Hematopoietic multipotent progenitor cell (in vitro differentiated cells): ENCODE data around the gene KIF22. TPM values are rescaled to one million over a fixed set of nuclear protein-coding genes. Genes with fewer than 3 reads are reported as not detected.

Experiments
- DNase-seq, 3 donors: peaks; one replicate each; pipeline ENCODE4 v3.0.0-alpha.2; 2011 to 2015; ENCODE audit warnings: low read depth in 2 of 3, low spot score in 2 of 3
- total RNA-seq: library from RNA; depleted of rRNA; stranded (reverse); fragments of >200 nt; gene quantifications from one replicate; pipeline ENCODE4 v1.2.3, GENCODE V29; 2012

Gene KIF22
- total RNA-seq, 1 donor, result 73.8 TPM

DNA sequence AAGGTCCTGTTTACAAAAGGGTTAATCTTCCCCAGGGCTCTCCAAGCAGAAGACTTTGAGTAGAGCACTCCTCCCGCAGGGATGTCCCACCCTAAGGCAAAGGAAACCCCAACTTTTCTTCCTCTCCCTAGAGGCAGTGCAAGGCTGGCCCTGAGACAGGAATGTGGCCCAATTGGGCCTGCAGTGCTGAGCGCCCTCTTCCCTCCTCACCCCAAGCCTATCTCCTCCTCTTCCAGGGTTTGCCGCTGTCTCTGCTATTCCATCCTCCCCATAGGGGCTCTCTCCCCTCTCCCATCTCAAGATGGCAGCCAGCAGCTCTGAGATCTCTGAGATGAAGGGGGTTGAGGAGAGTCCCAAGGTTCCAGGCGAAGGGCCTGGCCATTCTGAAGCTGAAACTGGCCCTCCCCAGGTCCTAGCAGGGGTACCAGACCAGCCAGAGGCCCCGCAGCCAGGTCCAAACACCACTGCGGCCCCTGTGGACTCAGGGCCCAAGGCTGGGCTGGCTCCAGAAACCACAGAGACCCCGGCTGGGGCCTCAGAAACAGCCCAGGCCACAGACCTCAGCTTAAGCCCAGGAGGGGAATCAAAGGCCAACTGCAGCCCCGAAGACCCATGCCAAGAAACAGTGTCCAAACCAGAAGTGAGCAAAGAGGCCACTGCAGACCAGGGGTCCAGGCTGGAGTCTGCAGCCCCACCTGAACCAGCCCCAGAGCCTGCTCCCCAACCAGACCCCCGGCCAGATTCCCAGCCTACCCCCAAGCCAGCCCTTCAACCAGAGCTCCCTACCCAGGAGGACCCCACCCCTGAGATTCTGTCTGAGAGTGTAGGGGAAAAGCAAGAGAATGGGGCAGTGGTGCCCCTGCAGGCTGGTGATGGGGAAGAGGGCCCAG is 22.4 kb downstream of the KIF22 start:
- no peak for DNase-seq

DNA sequence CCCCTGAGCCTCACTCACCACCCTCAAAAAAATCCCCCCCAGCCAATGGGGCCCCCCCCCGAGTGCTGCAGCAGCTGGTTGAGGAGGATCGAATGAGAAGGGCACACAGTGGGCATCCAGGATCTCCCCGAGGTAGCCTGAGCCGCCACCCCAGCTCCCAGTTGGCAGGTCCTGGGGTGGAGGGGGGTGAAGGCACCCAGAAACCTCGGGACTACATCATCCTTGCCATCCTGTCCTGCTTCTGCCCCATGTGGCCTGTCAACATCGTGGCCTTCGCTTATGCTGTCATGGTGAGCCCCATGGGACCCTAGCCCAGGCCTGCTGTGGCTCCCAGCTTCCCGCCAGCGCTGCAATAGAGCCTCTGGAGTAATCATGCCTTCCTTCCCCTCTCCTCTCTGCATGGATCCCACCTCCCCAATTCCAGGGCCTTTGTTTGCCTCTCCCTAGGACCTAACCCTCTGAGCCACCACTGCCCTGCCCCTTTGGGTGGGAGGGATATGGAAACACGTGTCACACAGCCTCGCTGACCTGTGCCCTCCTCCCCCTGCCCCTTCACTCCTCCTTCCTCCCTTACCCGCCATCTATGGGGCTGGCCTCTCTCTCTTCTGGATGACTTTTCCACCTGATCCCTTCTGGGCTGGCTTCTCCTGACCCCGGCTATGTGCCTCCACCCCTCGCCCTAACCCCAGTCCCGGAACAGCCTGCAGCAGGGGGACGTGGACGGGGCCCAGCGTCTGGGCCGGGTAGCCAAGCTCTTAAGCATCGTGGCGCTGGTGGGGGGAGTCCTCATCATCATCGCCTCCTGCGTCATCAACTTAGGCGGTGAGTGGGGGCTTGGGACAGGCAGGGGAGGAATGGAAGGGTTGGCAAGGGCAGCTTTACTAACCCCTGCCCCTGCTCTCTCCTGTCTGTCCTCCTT is 23.4 kb downstream of the KIF22 start:
- DNase-seq, result no peak

GRCh38 chr16:29814592-29814991 is 24.0 kb downstream of the KIF22 start:
- no peak for DNase-seq

GRCh38 chr16:29815032-29815721 is 24.6 kb downstream of the KIF22 start:
- no peak for DNase-seq

DNA sequence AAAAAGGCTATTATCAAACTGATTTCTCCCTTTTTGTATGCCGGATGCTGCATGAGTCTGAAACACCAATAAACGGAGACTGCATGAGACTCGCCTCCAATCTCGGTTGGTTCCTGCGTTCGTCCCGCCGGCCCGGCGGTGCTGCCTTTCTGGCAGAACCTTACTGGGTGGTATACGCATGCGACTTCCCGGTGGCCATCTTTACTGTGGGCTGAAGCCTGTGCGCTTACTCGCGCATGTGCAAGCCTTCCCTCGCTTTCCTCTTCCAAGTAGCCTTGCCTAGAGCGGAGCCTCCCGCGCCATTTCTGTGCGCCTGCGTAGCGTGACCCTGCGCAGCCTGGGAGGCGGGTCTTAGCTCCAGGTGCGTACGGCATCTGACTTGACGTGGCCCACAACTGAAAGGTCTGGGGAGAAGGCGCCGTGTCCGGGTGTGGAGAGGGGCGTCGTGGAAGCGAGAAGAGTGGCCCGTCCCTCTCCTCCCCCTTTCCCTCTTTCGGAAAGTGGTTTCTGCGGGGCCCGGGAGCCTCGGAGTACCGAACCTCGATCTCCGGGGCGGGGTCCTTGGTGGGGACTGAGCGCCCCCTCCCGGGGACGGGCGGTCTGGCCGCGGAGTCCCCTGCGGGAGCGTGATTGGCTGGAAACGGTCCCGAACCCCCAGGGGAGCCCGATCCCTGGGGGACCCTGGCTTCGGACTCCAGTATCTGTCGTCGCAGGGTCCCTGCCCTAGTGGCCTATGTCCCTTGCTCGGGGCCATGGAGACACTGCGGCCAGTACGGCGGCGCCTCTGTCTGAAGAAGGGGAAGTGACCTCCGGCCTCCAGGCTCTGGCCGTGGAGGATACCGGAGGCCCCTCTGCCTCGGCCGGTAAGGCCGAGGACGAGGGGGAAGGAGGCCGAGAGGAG is 25.5 kb downstream of the KIF22 start, which contains the start of gene PAGR1:
Gene PAGR1 (plus strand): TSS at position 360 of the 901 bp plus-strand sequence. CDS start 374 bp downstream, at position 734.
- peak; percentile 99 for DNase-seq

GRCh38 chr16:29816694-29817441 is 26.3 kb downstream of the KIF22 start:
- peak in 1 of 3 donors; percentile 51 for DNase-seq

GRCh38 chr16:29818082-29818481 is 27.5 kb downstream of the KIF22 start:
- no peak for DNase-seq

DNA sequence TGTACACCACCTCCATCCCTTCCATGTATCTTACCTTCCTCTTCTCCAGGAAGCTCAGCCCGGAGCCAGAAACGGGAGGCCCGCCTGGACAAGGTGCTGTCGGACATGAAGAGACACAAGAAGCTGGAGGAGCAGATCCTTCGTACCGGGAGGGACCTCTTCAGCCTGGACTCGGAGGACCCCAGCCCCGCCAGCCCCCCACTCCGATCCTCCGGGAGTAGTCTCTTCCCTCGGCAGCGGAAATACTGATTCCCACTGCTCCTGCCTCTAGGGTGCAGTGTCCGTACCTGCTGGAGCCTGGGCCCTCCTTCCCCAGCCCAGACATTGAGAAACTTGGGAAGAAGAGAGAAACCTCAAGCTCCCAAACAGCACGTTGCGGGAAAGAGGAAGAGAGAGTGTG is 29.0 kb downstream of the KIF22 start:
- no peak for DNase-seq

DNA sequence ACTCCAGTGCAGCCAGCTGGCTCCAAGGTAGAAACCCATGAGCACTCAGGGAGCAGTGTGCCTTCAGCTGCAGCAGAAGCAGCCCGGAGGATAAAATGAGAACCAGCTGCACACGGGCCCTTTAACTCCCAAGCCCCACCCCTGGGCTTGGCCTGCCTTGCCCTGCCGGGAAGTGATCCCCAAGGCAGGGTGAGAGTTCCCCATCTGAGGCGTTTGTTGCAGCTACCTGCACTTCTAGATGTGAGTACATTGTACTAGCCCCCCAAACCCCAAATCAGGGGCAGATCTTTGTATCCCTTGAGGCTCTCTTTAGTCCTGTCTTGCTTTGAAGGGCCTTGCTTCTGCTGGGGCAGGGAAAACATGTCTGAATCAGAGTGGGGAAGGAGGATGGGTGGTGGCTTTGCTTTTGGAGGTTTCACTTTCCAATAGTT is 29.7 kb downstream of the KIF22 start, which contains the start of gene MVP:
Gene MVP (plus strand): TSS at position 192 of the 431 bp plus-strand sequence. CDS start 10,088 bp downstream, outside the sequence.
- DNase-seq, result peak in 1 of 3 donors; percentile 44

GRCh38 chr16:29820730-29821642 is 30.4 kb downstream of the KIF22 start:
- no peak for DNase-seq

DNA sequence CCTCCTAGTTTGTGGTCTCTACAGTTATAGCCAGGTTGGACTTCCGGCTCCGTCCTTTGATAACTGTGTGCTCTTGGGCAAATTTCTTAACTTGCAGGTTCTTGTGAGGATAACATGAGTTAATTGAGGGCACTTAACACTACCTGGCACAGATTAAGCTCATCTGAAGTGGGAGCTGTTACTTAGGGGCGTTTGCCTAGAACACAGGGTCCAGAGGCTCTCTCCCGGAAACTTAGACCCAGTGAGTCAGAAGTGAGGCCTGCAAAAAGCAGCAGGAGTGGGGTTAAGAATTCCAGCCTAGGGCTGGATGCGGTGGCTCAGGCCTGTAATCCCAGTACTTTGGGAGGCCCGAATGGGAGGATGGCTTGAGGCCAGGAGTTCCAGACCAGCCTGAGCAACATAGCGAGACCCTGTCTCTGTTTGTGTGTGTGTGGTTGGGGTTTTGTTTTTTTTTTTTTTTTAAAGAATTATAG is 31.1 kb downstream of the KIF22 start:
- DNase-seq, result no peak

GRCh38 chr16:29824589-29825144 is 34.1 kb downstream of the KIF22 start:
- no peak for DNase-seq

- peak in 1 of 3 donors; percentile 24 for DNase-seq
These were observed 34.8 kb downstream of the KIF22 start for GRCh38 chr16:29825145-29826044.

DNA sequence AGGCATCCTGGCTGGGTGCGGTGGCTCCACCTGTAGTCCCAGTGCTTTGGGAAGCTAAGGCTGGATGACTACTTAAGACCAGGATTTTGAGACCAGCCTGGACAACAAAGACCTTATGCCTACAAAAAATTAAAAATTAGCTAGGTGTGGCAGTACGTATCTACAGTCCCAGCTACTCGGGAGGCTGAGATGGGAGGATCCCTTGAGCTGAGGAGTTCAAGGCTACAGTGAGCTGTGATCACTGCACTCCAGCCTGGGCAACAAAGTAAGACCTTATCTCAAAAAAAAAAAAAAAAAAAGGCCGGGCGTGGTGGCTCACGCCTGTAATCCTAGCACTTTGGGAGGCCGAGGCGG is 35.8 kb downstream of the KIF22 start:
- DNase-seq, result no peak

- DNase-seq, result no peak
These were observed 40.2 kb downstream of the KIF22 start for GRCh38 chr16:29830774-29831173.

GRCh38 chr16:29831490-29831889 is 40.9 kb downstream of the KIF22 start:
- DNase-seq, result no peak
